H1 (cell line): ENCODE data around the gene GRIK1. TPM values are rescaled to one million over a fixed set of nuclear protein-coding genes. Genes with fewer than 3 reads are reported as not detected.

Experiments
- FOSL1 ChIP-seq: IDR thresholded peaks from 2 replicates; pipeline ENCODE4 v1.6.1; 2011; ENCODE audit warnings: mild to moderate bottlenecking, low read depth, low read length, moderate library complexity; ENCODE audit not compliant: insufficient read depth
- RXRA ChIP-seq: IDR thresholded peaks from 2 replicates; pipeline ENCODE4 v1.6.1; 2011; ENCODE audit warnings: low read depth, mild to moderate bottlenecking, low read length, moderate library complexity; ENCODE audit not compliant: insufficient read depth
- SP2 ChIP-seq: IDR thresholded peaks from 2 replicates; pipeline ENCODE4 v1.6.1; 2012; ENCODE audit warnings: mild to moderate bottlenecking, low read length, inconsistent platforms
- TEAD4 ChIP-seq: IDR thresholded peaks from 2 replicates; pipeline ENCODE4 v1.6.1; 2012; ENCODE audit warnings: low read depth, low read length, inconsistent platforms, mixed read lengths
- polyA plus RNA-seq, 7 experiments: library from polyadenylated mRNA; depleted of rRNA in 3 of 7; stranded (reverse) in 5 of 7; unstranded in 2 of 7; fragments of >200 nt in 5 of 7; fragments of 200-250 nt in 2 of 7; gene quantifications; 1 replicate in 5 of 7; 2 replicates in 1 of 7; 4 replicates in 1 of 7; pipeline versions ENCODE4 v1.2.1 to v1.2.3, GENCODE V29; 2011 to 2013; ENCODE audit warnings: missing spikeins in 2 of 7, mixed read lengths in 2 of 7
- total RNA-seq: library from RNA; stranded (reverse); fragmentation: NEBNext Ultra II Directional; extraction: Animal tissue kit (Norgen Biotek cat#: 25700); gene quantifications from 2 replicates; pipeline ENCODE4 v1.2.1, GENCODE V29; 2021

Gene GRIK1
- total and polyA plus RNA-seq, 2 of the 8 experiments (the other 6 are each of a cell fraction or from before 2014, with no cell fraction given), result 0.11 to 0.32 TPM

DNA sequence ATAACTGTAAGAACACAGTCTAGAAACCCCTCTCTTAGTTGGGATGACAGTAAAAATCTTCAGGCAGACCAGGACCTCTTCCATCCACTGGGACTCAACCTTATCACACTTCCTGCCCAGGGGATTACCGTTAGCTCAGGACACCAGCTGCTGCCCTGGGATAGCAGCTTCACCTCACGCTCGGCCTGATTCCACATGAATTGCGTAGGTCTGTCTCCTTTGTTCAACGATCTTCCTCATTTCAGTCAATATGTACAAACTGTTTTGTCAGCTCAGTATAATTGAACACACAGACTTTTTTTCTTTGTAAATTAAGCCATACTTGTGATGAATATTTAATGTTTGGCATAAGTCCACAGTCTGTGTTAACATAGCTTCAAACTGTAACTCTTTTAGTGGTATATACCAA, 290.4 kb downstream of the GRIK1 start (continued):
- TF ChIP-seq RXRA (no peak), TEAD4 (no peak), FOSL1 (no peak), SP2 (no peak)
